ENCODE measurements around the gene PPIE. TPM values are rescaled to one million over a fixed set of nuclear protein-coding genes. Genes with fewer than 3 reads are reported as not detected.
A peak's percentile ranks its signal among the peaks of the same experiment; 100 is the strongest.
"Not testable (repeated sequence)": the region's sequence is repeated elsewhere in the genome, so short reads cannot be mapped to it uniquely, and the experiment has no call there.

Gene PPIE
- total RNA-seq, 1 donor, result 31.1 TPM

DNA sequence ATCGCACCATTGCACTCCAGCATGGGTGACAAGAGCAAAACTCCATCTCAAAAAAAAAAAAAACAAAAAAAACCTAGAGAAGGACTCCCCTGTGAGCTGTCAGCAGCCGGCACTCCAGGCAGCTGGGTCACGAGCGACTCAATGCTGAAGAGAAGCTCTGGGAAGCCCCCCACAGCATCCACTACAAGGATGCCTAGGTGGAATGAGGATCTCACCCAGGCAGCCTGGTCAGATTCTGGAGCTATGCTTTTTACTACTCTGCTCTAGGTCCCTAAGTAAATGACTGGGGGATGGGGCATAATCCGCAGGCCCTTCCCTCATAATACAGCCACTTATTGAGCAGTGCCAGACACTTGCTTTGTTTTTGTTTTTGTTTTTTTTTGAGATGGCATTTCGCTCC lies 43.4 kb downstream of the PPIE start:
- H3K4me3 ChIP-seq (ENCODE audit: low read depth, low read length), result no peak overlapping the region
- DNase-seq (ENCODE audit: low read depth), result no peak
- TF ChIP-seq, protein P1, sequence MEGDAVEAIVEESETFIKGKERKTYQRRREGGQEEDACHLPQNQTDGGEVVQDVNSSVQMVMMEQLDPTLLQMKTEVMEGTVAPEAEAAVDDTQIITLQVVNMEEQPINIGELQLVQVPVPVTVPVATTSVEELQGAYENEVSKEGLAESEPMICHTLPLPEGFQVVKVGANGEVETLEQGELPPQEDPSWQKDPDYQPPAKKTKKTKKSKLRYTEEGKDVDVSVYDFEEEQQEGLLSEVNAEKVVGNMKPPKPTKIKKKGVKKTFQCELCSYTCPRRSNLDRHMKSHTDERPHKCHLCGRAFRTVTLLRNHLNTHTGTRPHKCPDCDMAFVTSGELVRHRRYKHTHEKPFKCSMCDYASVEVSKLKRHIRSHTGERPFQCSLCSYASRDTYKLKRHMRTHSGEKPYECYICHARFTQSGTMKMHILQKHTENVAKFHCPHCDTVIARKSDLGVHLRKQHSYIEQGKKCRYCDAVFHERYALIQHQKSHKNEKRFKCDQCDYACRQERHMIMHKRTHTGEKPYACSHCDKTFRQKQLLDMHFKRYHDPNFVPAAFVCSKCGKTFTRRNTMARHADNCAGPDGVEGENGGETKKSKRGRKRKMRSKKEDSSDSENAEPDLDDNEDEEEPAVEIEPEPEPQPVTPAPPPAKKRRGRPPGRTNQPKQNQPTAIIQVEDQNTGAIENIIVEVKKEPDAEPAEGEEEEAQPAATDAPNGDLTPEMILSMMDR (IDR thresholded peaks at IDR 0.05; ENCODE audit: insufficient read depth, low read depth, low read length), result no peak

DNA sequence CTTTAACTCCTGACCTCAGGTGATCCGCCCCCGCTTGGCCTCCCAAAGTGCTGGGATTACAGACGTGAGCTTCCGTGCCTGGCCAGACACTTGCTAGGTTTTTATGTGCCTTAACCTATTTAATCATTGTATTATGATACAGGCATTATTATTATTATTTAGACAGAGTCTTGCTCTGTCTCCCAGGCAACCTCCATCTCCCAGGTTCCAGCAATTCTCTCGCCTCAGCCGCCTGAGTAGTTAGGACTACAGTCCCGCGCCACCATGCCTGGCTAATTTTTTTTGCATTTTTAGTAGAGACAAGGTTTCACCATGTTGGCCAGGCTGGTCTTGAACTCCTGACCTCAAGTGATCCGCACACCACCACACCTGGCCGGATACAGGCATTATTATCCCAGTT lies 44.0 kb downstream of the PPIE start:
- not testable (repeated sequence) for DNase-seq (ENCODE audit: low read depth); H3K4me3 ChIP-seq (ENCODE audit: low read depth, low read length)

DNA sequence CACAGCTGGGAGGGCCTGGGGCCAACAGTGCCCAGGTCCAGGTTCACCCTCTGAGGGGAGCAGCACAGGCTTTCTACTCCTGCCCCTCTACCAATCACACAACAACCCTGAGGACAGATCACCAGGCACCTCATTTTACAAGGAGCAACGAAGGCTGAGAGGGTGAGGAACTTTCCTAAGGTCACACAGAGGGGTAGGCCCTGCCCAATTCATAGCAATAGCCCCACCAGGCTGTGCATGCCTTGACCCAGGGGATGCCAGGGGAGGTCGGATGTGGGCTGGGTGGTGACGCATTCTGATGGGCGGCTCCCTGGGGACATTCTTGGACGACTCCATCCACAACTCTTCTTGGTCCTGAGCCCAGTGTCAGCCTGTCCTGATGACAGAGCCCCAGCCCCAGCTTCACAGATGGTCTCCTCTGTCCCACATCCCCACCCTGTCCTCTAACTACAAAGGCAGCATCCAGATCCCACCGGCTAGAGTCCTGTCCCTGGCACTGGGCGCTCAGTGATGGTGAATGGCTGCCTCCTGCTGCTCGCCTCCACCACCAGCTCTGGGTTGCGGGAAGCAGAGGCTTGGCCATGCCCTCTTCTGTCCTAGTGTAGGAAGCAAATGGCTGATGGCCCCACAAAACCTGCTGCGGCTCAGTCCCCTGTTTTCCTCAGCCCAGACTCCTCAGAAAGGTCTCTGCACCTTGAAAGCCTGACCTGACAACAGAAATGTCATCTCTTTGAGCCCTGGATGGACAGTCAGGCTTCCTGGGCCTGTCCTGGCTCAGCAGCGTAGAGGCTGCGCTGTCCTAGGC lies 47.8 kb downstream of the PPIE start:
- DNase-seq (ENCODE audit: low read depth), result not testable (repeated sequence)

DNA sequence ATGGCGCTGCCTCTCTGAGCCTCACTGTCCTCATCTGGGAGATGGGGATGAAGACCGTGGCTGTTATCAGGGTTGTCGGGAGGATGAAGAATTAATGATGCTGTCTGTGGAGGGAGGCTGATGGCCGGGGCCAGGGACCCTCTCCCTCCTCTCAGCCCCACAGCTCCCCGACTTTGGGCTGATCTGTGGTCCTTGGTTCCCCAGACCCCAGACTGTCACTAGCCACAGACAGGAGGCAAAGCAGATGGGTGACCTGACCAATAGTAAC lies 48.4 kb downstream of the PPIE start:
- not testable (repeated sequence) for DNase-seq (ENCODE audit: low read depth); H3K4me3 ChIP-seq (ENCODE audit: low read depth, low read length)

More for the DNA sequence above, 47.8 kb downstream of the PPIE start:
- not testable (repeated sequence) for H3K4me3 ChIP-seq (ENCODE audit: low read depth, low read length)

DNA sequence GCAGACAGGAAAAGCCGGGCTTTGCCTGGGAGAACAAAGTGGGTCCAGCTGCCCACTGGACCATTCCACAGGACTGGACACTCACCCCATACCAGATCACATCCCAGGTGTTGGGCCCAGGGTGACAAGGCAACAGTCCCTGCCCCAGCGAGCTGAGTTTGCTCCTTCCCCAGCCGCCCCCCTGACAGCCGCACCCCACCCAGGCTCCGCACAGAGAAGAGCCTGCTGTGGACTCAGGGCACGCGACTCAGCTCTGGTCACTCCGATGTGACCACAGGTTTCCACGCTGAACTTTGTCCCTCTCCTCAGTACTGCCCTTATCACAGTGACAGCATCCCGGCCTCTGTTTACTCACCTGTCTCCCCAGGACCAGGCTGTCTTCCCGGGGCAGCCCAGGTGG lies 48.8 kb downstream of the PPIE start:
- TF ChIP-seq, protein P1 (IDR thresholded peaks at IDR 0.05; ENCODE audit: insufficient read depth, low read depth, low read length), result no peak
- no peak for DNase-seq (ENCODE audit: low read depth)
- no peak overlapping the region for H3K4me3 ChIP-seq (ENCODE audit: low read depth, low read length)

DNA sequence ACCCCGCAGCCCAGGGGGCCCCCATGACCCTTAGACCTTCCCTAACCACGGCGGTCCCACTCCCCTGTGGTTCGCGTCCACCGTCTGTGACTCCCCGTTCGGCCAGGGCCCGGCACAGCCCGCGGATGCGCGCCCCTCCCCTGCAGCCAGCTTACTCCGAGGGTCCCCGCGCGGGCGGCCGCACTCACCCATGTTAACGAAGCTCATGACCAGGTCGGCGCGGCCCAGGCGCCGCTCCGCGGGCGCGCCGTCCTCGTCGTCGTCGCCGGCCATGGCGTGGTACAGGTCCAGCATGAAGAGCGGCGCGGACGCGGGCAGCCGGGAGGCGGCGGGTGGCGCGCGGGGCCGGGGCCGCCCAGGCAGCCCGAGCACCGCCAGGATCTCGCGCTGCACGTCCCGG lies 49.3 kb downstream of the PPIE start:
- not testable (repeated sequence) for H3K4me3 ChIP-seq (ENCODE audit: low read depth, low read length); DNase-seq (ENCODE audit: low read depth)

DNA sequence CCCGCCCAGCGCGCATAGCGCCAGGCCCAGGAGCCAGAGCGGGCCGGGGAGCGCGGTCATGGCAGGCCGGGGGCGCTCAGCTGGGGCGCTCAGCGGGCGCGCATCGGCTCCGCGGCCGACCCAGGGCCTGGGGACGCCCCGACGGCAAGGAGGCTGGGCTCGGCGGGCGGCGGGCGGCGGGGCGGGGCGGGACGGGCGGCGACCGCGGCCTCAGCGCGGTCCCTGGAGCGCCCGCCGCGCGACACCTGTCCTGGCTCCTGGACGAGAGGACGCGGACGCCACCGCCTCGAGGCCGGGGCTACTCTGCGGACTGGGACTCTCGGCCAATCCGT lies 49.7 kb downstream of the PPIE start:
- peak overlapping the region; percentile 44 for H3K4me3 ChIP-seq (ENCODE audit: low read depth, low read length)

DNA sequence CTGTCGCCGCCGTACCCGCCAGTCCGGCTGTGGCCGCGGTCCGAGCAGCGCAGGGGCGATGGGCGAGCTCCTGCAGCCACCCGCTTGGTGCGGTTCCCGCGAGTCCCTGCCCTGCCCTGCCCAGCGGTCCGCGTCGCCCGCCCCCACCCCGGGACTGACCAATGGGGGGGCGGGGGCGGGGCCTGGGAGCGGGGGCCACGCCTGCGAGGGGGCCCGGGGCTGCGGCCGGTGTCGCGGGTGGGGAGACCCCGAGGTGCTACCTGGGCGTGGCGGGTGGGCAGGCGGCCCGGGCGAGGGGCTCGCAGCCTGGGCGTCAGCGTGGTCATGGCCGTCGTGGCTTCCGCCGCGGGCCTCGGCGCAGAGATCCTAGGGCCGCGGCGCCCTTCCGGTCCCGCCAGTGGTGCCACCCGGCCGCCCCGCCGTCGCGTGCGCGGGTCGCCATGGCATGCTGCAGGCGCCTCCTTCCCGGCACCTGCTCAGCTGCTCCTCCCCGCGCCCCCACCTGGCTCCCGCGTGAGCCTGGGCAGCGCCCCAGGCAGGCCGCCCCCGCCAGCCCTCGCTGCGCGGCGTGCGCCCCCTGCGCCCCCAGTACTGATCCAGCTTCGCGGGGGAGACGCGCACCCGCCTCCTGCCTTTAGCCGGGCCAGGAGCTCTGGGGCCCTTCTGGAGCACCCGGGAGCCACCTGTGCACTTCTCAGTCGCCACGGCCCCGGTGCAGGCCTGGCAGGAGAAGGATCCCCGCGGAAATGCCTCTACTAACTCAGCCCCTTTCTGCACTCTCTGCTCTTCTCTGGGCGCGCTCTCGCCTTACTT lies 50.3 kb downstream of the PPIE start, which contains the start of gene BMP8B:
Gene BMP8B (minus strand): TSS at position 108 of the 813 bp plus-strand sequence. CDS start 380 bp downstream, outside the sequence.
- TF ChIP-seq, protein P1 (IDR thresholded peaks at IDR 0.05; ENCODE audit: insufficient read depth, low read depth, low read length), result no peak
- H3K4me3 ChIP-seq (ENCODE audit: low read depth, low read length), result peak within 1 kb of the TSS; percentile 44
- peak; percentile 22 for DNase-seq (ENCODE audit: low read depth)

More for the DNA sequence above, 49.7 kb downstream of the PPIE start:
- DNase-seq (ENCODE audit: low read depth), result no peak
- TF ChIP-seq, protein P1 (IDR thresholded peaks at IDR 0.05; ENCODE audit: insufficient read depth, low read depth, low read length), result no peak

DNA sequence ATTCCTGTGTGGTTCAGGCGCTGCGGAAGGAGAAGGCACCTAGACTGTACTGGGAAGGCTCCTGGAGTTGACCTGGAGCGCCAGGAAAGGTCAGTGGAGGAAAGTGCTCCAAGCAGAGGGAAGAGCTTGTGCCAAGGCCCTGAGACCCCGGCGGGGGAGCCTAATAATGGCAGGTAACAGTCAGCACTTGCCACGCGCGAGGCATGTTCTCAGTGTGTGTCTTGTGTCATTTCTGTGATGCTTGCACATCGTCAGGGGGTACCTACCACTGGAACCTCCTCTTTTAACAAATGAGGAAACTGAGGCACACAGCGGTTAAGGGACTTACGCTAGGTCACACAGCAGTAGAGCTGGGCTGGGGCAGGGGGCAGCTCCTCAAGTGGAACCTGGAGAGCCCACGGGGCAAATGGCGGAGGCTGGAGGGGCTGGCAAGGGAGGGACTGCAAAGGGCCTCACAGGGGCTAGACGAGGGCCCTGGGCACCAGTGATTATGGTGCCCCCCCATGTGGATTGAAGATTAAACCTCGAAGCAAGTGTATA lies 51.0 kb downstream of the PPIE start:
- H3K4me3 ChIP-seq (ENCODE audit: low read depth, low read length), result no peak overlapping the region
- no peak for DNase-seq (ENCODE audit: low read depth)
- TF ChIP-seq, protein P1 (IDR thresholded peaks at IDR 0.05; ENCODE audit: insufficient read depth, low read depth, low read length), result no peak
